GM12892 (cell line): Measurements from ENCODE around the gene MAN2B1.
"Not testable (repeated sequence)": the region's sequence is repeated elsewhere in the genome, so short reads cannot be mapped to it uniquely, and the experiment has no call there.

ENCODE experiments used
- DNase-seq: peaks from one replicate; pipeline ENCODE4 v3.0.0; 2011; ENCODE audit not compliant: insufficient read length
- FAIRE-seq: peaks from 2 replicates; lab custom pipeline; 2011; peaks lifted over from hg19 to GRCh38; lab: Jason Lieb, UNC
- POLR2A ChIP-seq: IDR thresholded peaks from 2 replicates; pipeline ENCODE4 v1.6.1; 2011; ENCODE audit warnings: low read depth, low read length, control low read depth
- POLR2AphosphoS5 ChIP-seq: IDR thresholded peaks from 2 replicates; pipeline ENCODE4 v1.6.1; 2011; ENCODE audit warnings: low read depth, low read length, control low read depth
- TAF1 ChIP-seq: IDR thresholded peaks from 2 replicates; pipeline ENCODE4 v1.6.1; 2011; ENCODE audit warnings: low read depth, mild to moderate bottlenecking, control low read depth, low read length, borderline replicate concordance

MAN2B1 gene

GRCh38 chr19:12652219-12652618, 14.3 kb downstream of the MAN2B1 start:
- DNase-seq (no peak), FAIRE-seq (no peak)
- TF ChIP-seq POLR2AphosphoS5: no peak
- no peak for TF ChIP-seq TAF1
- TF ChIP-seq POLR2A: no peak

GRCh38 chr19:12649941-12650340, 16.6 kb downstream of the MAN2B1 start:
- FAIRE-seq (no peak), DNase-seq (no peak)
- TF ChIP-seq POLR2A (no peak), TAF1 (no peak), POLR2AphosphoS5 (no peak)

- TF ChIP-seq POLR2AphosphoS5 (no peak), TAF1 (no peak), POLR2A (no peak)
- FAIRE-seq (no peak), DNase-seq (no peak)
These were observed 18.5 kb downstream of the MAN2B1 start for GRCh38 chr19:12648088-12648487.

GRCh38 chr19:12647490-12648071, 19.0 kb downstream of the MAN2B1 start:
- DNase-seq (no peak), FAIRE-seq (no peak)
- TF ChIP-seq POLR2A (no peak), TAF1 (no peak), POLR2AphosphoS5 (no peak)

GRCh38 chr19:12647047-12647446, 19.5 kb downstream of the MAN2B1 start:
- DNase-seq: no peak
- no peak for FAIRE-seq
- TF ChIP-seq TAF1: no peak
- no peak for TF ChIP-seq POLR2AphosphoS5
- no peak for TF ChIP-seq POLR2A

- no peak for FAIRE-seq
- no peak for DNase-seq
- TF ChIP-seq TAF1: no peak
- TF ChIP-seq POLR2AphosphoS5: no peak
- TF ChIP-seq POLR2A: no peak
These were observed 20.0 kb downstream of the MAN2B1 start for GRCh38 chr19:12646551-12646950.

- DNase-seq, FAIRE-seq: not testable (repeated sequence)
These were observed 22.8 kb downstream of the MAN2B1 start for GRCh38 chr19:12643716-12644115.

GRCh38 chr19:12642506-12642905, 24.0 kb downstream of the MAN2B1 start:
- FAIRE-seq (no peak), DNase-seq (no peak)
- TF ChIP-seq TAF1: no peak
- no peak for TF ChIP-seq POLR2A
- TF ChIP-seq POLR2AphosphoS5: no peak

GRCh38 chr19:12641456-12641855, 25.1 kb downstream of the MAN2B1 start:
- no peak for DNase-seq
- FAIRE-seq: no peak
- TF ChIP-seq POLR2A (no peak), POLR2AphosphoS5 (no peak), TAF1 (no peak)

- peak; percentile 83 for FAIRE-seq
- TF ChIP-seq TAF1 (no peak), POLR2AphosphoS5 (no peak), POLR2A (no peak)
- DNase-seq: peak; percentile 87
These were observed 26.5 kb downstream of the MAN2B1 start for GRCh38 chr19:12639901-12640613.

- DNase-seq: no peak
- no peak for FAIRE-seq
- TF ChIP-seq TAF1 (no peak), POLR2AphosphoS5 (no peak), POLR2A (no peak)
These were observed 27.8 kb downstream of the MAN2B1 start for GRCh38 chr19:12638611-12639182.

GRCh38 chr19:12636631-12637030, 29.9 kb downstream of the MAN2B1 start:
- no peak for FAIRE-seq
- no peak for TF ChIP-seq TAF1
- TF ChIP-seq POLR2A: no peak
- TF ChIP-seq POLR2AphosphoS5: no peak

GRCh38 chr19:12629215-12629614, 37.3 kb downstream of the MAN2B1 start:
- DNase-seq (no peak), FAIRE-seq (no peak)
- no peak for TF ChIP-seq POLR2AphosphoS5
- no peak for TF ChIP-seq TAF1
- no peak for TF ChIP-seq POLR2A

More at GRCh38 chr19:12636631-12637030, 29.9 kb downstream of the MAN2B1 start:
- no peak for DNase-seq
